ENCODE results near the gene RPLP1. TPM values are rescaled to one million over a fixed set of nuclear protein-coding genes. Genes with fewer than 3 reads are reported as not detected.

The RPLP1 gene
- total RNA-seq, 2 donors from 2014 or later = 444 to 515 TPM

- Histone ChIP-seq H3K9me3 (no peaks in the 10 kb centered on the region), H3K4me1 (ENCODE audit: control insufficient read depth in 1 of 2, low read depth in 2 of 2) (peaks cover 6 to 16% of the 10 kb centered on the region in 2 donors), H3K4me3 (peak overlapping the region; percentile 74), H3K27me3 (replicated peaks; ENCODE audit: insufficient read depth) (no peaks in the 10 kb centered on the region), H3K27ac (peak overlapping the region; percentile 80 to 84), H3K36me3 (no peaks in the 10 kb centered on the region)
- TF ChIP-seq, protein P1, sequence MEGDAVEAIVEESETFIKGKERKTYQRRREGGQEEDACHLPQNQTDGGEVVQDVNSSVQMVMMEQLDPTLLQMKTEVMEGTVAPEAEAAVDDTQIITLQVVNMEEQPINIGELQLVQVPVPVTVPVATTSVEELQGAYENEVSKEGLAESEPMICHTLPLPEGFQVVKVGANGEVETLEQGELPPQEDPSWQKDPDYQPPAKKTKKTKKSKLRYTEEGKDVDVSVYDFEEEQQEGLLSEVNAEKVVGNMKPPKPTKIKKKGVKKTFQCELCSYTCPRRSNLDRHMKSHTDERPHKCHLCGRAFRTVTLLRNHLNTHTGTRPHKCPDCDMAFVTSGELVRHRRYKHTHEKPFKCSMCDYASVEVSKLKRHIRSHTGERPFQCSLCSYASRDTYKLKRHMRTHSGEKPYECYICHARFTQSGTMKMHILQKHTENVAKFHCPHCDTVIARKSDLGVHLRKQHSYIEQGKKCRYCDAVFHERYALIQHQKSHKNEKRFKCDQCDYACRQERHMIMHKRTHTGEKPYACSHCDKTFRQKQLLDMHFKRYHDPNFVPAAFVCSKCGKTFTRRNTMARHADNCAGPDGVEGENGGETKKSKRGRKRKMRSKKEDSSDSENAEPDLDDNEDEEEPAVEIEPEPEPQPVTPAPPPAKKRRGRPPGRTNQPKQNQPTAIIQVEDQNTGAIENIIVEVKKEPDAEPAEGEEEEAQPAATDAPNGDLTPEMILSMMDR (IDR thresholded peaks at IDR 0.05) = no peak
- DNase-seq (ENCODE audit: low spot score) (no peak), ATAC-seq (ENCODE audit: insufficient number of reproducible peaks, low FRiP score, low read depth) (no peak)
These were observed 10.7 kb downstream of the RPLP1 start for GRCh38 chr15:69463182-69463756.

- TF ChIP-seq, protein P1 (IDR thresholded peaks at IDR 0.05) = no peak
- Histone ChIP-seq H3K36me3 (no peaks in the 10 kb centered on the region), H3K9me3 (no peaks in the 10 kb centered on the region), H3K27me3 (replicated peaks; ENCODE audit: insufficient read depth) (no peaks in the 10 kb centered on the region), H3K4me1 (ENCODE audit: control insufficient read depth in 1 of 2, low read depth in 2 of 2) (peaks cover 6 to 16% of the 10 kb centered on the region in 2 donors), H3K27ac (no peak overlapping the region), H3K4me3 (no peak overlapping the region)
- ATAC-seq (ENCODE audit: insufficient number of reproducible peaks, low FRiP score, low read depth) (no peak), DNase-seq (ENCODE audit: low spot score) (no peak)
These were observed 12.6 kb downstream of the RPLP1 start for GRCh38 chr15:69465253-69465652.

- DNase-seq (ENCODE audit: low spot score) = no peak
- Histone ChIP-seq H3K36me3 (no peaks in the 10 kb centered on the region), H3K4me1 (ENCODE audit: control insufficient read depth in 1 of 2, low read depth in 2 of 2) (peaks cover 5 to 14% of the 10 kb centered on the region in 2 donors), H3K4me3 (no peak overlapping the region), H3K9me3 (no peaks in the 10 kb centered on the region), H3K27me3 (replicated peaks; ENCODE audit: insufficient read depth) (no peaks in the 10 kb centered on the region), H3K27ac (no peak overlapping the region)
- TF ChIP-seq, protein P1 (IDR thresholded peaks at IDR 0.05) = no peak
- no peak for ATAC-seq (ENCODE audit: insufficient number of reproducible peaks, low FRiP score, low read depth)
These were observed 14.1 kb downstream of the RPLP1 start for GRCh38 chr15:69466733-69467132.

- Histone ChIP-seq H3K4me3 (no peak overlapping the region), H3K9me3 (no peaks in the 10 kb centered on the region), H3K27me3 (replicated peaks; ENCODE audit: insufficient read depth) (no peaks in the 10 kb centered on the region), H3K36me3 (no peaks in the 10 kb centered on the region), H3K4me1 (ENCODE audit: control insufficient read depth in 1 of 2, low read depth in 2 of 2) (peaks cover 0 to 8% of the 10 kb centered on the region in 2 donors), H3K27ac (no peak overlapping the region)
- ATAC-seq (ENCODE audit: insufficient number of reproducible peaks, low FRiP score, low read depth) (no peak), DNase-seq (ENCODE audit: low spot score) (no peak)
- TF ChIP-seq, protein P1 (IDR thresholded peaks at IDR 0.05) = no peak
These were observed 15.0 kb downstream of the RPLP1 start for GRCh38 chr15:69467636-69468035.

DNA sequence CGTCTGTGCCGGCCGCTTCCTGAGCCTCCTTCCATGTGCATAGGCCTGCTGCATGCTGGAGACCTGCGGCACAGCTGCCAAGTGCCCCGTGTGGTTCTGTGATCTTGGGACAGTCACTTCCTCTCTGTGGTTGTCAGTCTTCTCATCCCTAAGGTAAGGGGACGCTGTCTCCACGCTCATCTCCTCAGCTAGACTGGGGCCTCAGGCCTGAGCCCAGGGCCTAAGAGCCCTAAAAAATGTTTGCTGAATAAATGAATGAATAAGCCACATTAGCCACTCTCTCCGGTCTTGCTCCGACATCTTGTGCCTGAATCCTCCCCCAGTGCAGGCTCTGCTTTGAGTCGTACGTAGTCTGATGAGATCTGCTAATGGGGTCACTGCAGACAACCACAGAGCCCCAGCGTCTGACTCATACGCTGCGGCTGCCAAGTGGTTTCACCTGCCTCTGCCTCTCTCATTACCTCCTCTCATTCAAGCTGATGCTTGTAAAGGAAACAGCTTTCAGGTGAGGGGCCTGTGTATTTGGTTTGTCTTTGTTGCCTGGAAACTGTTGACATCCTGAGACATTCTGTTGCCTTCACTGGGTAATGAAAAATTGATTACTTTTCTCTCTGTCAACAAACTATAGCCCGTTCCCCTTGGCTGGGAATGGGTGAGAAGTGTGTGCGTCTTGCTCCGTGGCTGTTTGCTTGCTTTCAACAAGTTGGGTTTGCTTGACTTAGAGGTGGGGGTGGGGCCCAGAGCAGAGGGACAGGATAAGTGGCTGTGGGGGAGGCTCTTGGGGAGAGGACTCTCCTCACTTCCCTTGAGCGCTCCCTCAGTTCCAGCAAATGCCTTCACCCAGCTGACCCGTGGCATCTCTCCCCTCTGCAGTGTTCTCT lies 15.9 kb downstream of the RPLP1 start:
- H3K4me3 ChIP-seq = no peak overlapping the region
- DNase-seq (ENCODE audit: low spot score) (no peak), ATAC-seq (ENCODE audit: insufficient number of reproducible peaks, low FRiP score, low read depth) (no peak)
- TF ChIP-seq, protein P1 (IDR thresholded peaks at IDR 0.05) = no peak
- H3K9me3 ChIP-seq = no peaks in the 10 kb centered on the region
- H3K27ac ChIP-seq = no peak overlapping the region
- no peaks in the 10 kb centered on the region for H3K36me3 ChIP-seq
- no peaks in the 10 kb centered on the region for H3K27me3 ChIP-seq (replicated peaks; ENCODE audit: insufficient read depth)
- H3K4me1 ChIP-seq (ENCODE audit: control insufficient read depth in 1 of 2, low read depth in 2 of 2) = peaks cover 0 to 3% of the 10 kb centered on the region in 2 donors

All from thoracic aorta (tissue), 2 donors.